ENCODE data around the gene COPE.
"Not testable (repeated sequence)": the region's sequence is repeated elsewhere in the genome, so short reads cannot be mapped to it uniquely, and the experiment has no call there.

Gene COPE

DNA sequence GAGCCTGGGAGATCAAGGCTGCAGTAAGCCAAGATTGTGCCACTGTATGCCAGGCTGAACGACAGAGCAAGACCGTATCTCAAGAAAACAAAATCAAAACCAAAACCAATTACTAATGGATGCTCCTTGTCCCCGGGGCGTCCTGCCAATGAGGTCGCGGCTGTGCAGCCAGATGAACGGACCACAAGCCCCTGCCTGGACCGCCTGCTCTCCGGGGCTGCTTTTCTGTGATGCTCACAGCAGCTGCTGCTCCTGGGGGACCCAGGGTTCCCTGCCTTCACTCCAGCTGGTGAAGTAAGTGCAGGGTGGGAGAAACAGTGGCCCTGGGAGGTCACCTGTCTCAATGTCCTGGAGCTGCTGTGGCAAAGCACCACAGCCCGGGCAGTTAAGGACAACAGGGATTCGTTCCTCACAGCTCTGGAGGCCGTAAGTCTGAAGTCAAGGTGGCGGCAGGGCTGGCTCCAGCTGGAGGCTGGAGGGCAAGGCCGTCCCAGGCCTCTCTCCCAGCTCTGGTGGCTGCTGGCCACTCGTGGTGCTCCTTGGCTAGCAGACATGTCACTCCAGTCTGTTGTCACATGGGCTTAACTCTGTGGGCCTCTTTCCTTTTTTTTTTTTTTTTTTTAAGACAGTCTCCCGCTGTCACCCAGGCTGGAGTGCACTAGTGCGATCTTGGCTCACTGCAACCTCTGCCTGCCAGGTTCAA is 10.1 kb downstream of the COPE start:
- FAIRE-seq: no peak

DNA sequence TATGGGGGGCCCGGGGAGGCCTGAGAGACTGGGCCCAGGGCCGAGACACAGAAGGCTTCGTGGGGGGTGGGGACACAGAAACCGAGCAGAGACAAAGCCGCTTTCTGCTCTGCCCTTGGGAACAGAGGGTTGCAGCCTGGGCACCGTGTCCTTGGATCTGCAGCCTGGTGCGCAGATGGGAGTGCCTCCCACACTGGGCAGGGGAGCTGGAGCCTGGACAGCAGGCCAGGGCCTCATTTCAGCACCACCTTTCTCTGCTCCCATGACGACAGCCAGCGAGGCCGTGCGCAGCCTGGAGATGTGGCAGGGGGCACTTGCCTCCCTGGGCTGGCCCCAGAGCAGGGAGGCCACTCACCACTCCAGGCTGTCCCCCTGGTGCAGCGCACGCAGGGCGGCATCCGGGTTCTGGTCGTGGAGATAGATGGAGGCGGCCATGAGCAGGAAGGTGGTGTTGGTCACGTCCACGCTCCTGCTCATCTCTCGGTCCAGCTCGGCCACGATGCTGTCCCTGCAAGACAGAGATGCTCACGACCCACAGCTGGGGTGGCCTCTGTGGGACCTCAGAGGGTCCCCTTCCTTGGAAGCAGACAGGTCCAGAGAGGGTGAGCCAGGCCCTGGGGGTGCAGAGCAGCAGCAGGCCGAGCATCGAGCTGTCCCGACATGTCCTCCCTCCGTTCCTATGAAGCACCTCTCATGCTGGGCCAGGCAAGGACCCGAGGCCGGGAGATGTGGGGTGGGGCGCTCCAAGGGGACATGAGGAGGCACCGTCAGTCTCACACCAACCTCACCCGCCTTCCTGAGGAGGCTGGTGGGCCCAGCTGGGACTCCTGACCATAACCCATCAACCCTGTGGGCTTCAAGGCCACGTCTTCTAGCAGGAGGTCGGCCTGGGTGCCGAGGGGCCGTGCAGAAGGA is 12.3 kb downstream of the COPE start:
- FAIRE-seq: no peak

DNA sequence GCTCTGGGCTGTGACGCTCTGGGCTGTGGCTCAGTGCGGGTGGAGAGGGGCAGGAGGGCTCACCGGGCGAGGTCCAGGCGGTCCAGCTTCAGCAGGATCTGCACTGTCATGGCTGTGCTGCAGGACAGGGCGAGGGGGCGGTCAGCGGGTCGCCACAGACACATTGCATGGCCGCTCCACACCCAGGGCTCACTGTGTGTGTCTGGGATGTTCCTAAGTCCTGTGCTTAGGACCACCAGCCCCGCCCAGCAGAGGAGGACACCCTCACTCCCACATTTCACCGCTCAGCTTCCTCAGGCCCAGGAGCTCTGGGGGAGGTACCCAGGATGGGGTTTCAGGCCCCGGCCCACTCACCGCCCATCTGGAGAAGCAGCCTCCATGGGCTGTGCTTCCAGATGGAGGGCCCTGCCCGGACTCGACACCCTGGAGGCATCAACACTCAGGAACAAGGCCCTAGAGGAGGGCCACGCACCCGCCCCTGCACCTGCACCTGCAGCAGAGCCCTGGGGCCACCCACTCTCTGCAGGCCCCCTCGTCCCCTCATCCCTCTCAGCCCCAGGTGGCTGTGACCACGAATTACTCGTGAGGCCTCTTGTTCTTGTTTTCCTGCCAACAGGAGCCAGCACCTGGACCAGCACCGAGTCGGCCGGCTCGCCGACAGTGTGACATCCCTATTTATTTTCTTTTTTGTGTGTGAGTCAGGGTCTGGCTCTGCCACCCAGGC is 13.5 kb downstream of the COPE start:
- no peak for FAIRE-seq

DNA sequence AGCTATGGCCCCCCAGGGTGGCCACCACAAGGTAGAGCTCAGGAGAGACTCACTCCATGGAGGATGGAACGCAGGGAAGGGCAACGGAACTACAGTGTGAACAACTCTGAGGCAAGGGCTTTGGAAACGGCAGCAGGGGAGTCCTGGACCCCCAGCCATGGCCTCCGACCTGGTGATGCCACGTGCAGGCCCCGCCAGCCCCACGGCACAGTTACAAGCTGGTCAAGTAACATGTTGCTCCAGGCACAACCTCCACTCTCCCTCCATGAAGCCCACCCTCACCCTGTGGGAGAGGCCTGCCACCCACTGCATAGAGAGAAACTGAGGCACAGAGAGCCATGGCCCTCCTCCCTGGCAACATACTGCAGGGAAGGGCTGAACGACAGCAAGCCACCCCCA is 14.1 kb downstream of the COPE start:
- FAIRE-seq: no peak

DNA sequence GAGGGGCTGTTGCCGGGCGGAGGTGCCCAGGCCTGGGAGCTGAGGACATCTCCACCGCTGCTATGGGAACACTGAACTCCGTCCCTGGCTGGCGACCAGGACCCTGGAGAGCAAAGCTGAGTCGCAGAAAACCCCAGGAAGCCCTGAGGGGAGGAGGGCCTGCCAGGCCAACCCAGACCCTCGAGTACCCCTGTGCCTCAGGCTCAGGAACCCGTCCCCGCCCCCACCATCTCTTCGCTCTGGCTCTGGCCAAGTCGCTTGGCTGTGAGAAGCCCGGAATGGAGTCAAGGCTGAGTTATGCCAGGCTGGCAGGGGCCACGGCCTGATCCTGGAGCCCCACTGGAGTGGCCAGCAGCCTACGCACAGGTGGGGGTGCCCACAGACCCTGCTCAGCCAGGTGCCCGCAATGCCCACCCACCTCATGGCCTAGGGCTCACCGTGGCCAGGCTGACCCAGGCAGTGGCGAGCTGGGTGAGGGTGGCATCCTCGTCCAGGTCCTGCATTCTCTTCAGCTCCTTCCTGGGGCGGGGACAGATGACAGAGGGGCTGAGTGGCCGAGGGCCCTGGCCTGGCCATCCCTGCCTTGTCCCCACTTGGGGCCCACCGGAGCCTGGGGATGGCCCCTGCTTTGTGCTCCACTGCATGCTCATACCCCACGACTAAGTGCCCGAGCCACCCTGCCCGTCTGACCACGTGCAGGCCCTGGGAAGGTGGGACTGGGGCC is 14.7 kb downstream of the COPE start:
- no peak for FAIRE-seq

DNA sequence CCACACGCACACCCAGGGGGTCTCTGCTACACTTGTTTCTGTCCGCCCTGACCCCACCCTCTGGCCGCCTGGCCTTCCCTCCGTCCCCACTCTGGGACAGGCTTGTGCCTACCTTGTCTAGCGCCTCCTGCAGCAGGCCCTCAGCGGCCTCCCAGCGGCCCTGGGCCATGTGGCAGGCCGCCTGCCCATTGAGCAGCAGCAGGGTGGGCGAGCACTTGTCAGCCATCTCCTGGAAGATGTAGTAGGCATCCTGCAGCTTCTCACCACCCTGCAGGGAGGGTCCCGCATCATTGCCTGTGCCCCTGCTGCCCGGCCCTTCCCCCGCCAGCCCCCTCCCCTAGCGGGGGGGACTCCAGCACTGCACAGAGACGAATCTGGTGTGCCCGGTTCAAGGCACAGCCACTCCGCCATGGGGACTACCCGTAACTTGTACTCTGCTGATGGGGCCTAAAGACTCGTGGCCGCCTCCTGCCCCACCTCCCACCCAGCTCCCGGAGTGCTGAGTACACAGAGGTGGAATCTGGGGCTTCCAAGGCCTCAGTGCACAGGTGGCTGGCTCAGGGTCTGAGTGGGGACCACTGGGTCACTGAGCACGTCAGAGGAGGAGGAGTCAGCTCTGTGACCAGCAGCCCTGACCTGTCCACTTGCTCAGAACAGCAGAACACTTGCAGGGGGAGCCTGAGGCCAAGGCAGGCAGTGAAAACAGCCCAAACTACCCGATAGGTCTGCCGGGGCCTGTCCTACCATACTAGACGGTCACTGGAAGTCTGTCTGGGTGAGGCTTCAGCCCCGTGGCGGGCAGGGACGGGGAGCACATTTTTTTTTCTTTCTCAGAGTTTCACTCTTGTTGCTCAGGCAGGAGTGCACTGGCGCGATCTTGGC is 15.8 kb downstream of the COPE start:
- FAIRE-seq: no peak

DNA sequence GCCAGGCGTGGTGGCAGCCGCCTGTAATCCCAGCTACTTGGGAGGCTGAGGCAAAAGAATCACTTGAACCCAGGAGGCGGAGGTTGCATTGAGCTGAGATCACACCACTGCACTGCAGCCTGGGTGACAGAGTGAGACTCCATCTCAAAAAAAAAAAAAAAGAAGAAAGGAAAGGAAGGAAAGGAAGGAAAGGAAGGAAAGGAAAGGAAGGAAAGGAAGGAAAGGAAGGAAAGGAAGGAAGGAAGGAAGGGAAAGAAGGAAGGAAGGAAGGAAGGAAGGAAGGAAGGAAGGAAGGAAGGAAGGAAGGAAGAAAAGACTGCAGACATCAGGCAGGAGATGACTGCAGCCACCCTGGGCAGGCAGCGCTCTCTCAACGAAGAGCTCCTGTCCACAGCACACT is 16.7 kb downstream of the COPE start:
- FAIRE-seq: not testable (repeated sequence)

DNA sequence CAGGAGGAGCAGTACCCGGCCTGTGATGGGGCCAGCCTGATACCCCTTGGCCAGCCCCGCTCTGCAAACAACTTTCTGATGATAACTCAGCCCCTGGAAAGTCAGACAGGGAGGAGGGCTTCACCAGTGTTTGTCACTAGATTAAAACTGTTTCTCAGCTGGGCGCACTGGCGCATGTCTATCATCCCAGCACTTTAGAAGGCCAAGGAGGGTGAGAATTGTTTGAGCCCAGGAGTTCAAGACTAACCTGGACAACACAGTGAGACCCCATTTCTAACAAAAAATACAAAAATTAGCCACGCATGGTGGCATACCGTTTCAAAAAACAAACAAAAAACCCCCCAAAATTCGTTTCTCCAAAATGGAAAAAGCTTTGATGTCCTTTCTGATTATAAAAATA is 17.7 kb downstream of the COPE start:
- FAIRE-seq: no peak

DNA sequence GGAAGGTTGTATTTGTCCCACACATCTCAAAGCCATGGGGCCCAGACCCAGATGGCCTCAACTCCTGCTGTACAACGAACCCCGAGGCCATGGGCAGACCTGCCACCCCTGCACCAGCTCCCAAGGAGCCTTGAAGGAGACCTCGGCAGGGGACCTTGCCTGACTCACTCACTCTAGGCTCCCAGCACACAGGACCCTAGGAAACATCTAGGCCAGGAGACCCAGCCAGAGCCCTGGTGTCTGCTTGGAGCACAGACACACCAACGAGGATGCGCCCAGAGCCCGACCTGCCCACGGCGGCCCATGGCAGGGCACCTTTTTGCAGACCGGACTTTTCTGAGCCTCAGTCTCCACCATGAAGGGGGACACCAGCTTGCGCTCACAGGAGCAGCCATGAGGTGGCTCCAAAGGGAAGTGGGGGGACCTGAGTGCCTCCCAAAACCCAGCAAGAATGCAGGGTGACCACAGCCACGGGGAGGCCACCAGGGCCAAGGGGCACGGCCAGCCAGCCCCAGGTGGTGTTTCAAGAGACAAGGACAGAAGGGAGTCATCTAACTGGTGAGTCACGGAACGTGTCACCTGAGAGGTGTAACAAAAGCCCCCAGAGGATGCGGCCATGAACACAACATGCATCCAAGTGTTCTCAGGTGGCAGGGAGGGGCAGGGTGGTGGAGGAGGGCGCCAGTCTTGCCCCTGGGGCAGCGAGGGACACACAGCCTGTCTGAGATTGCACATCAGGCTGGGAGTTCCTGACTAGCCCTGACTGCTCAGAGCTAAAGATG is 18.3 kb downstream of the COPE start:
- FAIRE-seq: no peak

DNA sequence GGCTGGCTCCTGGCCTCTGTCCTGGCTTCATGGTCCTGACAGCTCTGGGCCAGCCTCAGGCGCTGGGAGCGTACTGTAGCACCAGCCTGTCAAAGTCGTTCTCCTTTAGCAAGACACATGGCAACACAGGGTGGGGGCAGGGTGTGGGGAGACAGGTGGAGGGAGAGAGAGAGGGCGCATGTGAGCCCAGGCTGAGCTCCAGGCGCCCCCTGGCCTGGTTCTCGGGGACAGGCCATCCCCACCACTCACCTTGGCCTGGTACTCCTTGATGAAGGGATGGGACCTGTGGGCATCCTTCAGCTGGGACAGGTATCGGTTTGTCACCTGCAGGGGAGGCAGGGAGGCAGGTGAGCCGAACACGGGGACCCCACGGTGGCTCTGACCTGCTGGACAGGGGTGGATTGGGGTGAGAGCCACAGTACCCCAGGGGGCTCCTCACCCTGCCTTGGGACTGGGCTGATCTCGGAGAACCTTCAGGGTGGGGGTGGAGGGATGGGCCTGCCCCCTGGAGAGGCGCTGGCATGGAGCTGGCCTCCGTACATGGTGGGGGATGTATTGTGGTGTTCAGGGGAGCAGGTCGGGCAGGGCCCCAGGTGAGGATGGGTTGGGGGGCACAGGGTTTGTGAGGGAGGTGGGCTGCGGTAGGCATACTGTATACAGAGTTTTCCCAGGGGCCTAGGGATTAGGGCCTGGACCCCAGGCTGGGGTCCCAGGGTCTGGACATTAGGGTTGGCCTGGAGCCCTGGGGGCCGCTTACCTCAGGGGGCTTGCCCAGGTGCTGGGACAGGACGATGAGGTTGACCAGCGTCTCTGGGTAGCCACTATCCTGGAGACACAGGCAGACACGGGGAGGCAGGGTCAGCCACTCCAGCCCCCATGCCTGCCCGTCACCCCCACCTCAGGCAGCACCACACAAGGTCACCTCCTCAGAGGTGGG is 19.3 kb downstream of the COPE start:
- no peak for FAIRE-seq

DNA sequence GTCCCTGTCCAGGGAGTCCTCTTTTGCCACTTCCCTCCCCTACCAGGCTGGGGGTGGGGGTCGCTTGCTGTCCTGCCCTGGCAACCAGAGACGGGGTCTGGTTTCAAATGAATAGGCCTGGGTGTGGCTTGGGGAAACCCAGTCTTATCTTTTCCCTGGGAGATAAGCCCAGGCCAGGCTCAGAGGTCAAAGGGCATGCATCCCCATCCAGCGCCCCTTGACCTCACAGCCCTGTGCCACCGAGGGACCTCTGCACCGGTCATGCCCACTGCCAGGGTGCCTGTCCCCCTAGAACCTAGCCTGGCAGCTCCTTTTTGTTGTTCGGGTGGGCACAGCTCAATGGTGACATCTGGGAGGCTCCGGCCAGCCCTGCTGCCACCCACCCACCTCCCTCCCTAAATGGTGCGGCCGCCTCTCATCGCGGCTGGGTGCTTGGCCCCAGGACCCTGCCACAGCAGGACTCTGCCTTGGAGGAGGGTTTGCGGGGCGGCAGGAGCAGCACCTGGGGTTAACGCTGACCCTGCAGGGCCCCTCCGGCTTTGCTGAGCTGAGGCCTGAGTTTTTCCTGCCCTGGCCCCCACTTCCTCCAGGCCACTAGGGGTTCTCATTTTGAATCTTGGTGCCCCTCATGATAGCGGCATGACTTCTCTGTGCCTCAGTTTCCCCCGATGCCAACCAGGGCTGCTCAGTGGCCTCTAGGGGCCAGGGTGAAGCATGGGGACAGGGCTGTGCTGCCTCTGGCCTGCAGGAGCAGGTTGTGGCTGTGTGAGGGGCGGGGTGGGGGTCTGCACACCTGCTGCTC is 20.4 kb downstream of the COPE start:
- no peak for FAIRE-seq

DNA sequence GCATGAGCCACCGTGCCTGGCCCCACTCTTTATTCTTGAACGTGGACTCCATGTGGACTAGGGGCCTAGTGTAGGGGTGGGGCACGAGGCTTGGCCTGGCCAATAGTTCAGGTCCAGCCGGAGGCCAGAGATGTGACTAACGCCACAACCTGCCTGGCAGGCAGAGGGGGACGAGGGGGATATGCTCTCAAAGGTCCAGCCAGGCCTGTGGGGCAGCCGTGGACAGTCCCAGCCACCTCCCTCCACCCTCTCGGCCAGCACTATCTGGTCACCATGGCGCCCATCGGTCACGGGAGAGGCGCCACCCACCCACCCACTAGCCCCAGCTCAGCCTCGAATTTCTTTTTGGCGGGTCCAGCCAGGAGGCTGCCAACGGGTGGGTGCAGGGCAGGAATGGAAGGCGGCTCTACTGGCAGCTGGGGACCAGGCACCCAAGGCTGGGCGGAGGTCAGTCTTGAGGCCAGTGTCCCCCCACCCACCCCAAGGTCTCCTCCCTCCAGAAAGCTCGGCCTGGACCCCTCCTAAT is 21.0 kb downstream of the COPE start:
- no peak for FAIRE-seq

DNA sequence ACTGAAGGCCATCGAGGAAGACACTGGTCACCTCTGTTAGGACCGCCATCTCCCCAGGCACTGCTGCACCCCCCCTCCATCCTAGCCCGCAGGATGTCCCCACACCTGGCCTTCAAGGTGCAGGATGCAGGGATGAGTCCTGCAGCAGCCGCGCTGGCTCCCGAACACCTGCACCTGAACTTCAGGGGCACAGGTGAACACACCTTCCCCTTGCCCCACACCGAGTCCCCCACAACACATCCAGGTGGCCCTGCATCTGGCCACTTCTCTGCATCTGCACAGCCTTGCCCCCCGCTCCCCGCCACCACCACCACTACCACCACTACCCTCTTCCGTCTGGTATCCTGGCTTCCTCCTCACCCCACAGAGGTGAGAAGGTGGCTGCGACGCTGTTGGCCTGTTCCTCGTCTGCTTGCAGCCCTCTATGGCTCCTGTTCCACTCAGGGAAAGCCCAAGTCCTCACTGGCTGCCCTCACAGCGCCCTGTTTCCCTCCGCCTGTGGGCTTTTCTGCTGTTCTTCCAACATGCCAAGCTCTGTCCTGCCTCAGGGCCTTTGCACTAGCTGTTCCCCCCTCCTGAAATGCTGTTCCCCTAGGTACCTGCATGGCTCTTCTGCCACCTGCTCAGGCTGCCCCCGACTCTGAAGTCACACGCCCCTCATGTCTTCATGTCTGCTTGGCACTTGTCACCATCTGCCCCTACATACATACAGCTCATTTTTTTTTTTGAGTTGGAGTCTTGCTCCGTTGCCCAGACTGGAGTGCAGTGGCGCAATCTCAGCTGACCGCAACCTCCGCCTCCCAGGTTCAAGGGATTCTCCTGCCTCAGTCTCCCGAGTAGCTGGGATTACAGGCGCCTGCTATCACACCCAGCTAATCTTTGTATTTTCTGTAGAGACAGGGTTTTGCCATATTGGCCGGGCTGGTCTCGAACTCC is 21.8 kb downstream of the COPE start:
- no peak for FAIRE-seq

DNA sequence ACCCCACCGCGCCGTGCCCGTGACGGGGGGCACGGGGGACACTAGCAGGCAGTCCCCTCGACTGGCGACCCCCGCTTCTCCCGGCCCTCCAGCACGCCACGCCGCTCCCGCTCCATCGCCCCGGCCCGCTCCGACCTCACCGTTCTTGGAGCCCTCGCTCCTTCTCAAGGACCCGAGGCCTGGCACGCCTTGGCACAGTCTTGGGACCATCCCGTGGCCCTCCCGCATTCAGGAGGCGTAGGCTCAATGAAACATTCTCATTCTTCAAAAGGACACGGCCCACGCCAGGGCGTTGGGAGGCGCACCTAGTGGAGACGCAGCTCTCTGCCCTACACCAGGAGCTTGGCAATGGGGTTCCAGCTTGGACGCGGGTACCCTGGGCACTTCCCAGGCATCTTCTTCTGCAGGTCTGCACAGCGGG is 22.8 kb downstream of the COPE start:
- no peak for FAIRE-seq

DNA sequence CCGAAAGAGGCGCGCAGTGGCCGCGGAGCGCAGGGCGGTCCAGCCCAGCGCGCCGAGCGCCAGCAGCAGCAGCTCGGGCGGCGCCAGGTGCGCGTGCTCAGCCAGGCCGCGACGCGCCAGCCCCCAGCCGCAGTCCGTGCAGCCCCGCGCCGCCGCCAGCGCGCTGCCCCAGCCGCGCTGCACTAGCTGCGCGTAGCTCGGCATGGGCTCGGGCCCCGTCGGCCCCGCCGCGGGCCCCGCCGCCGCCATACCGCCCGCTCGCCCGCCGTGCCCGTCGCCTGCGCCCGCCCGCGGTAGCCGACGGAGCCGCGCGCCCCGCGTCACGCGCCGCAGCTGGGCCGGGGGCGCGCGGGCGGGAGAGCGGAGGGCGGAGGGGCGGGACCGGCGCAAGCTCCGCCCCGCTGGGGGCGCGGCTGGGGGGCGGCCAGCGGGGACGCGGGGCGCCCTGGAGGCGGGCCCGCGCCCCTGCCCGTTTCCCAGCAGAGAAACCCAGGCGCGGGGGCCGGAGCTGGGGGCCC is 23.3 kb downstream of the COPE start, which contains the start of gene CERS1:
CERS1 (minus strand) TSS at position 335 of the 518 bp plus-strand sequence; CDS start at position 249, 86 bp downstream.
- FAIRE-seq: no peak

DNA sequence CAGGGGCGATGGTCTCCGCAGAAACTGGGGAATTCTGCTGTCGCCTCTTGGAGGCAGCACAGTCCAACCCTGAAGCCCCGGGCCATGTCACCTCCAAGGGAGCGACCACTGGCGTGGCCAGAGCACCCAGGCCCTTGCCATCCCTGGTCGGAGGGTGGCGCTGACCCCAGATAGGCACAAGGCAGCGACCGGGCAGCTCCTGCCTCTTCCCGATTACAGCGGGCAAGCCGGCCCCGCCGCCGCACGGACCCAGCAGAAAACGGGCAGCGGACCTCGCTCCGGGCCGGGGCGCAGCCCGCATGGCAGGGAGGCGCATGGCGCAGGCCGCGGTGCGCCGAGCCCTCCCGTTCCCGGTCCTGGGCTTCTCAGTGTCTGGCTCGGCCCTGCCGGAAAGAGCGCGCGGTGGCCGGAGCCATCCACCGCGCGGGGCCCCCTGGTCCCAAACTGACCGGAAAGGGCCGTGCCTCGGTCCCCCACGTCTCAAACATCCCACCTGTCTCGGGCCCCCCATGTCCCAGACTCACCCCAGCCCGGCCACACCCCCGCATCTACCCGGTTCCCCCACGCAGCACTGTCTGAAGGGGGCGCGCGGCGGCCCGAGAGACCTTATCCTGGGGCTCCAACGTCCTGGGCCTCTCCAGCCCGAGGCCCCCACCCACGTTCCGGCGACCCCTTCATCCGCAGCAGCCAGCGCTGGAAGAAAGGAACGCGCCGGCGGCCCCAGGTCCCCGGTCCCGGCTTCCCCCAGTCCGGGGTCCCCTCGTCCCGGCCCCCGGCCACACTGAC is 24.0 kb downstream of the COPE start:
- FAIRE-seq: no peak

Data from islet of Langerhans (tissue), 1 donor.